G401 (cell line): ENCODE measurements around the gene SHROOM3. TPM values are rescaled to one million over a fixed set of nuclear protein-coding genes. Genes with fewer than 3 reads are reported as not detected.
"Not testable (repeated sequence)": the region's sequence is repeated elsewhere in the genome, so short reads cannot be mapped to it uniquely, and the experiment has no call there.

Experiments
- DNase-seq: peaks from one replicate; pipeline ENCODE4 v3.0.0-alpha.2; 2015; ENCODE audit warnings: low spot score
- in situ Hi-C: cut with HindIII; loops from 2 replicates; pipeline ENCODE4 v1.10.0; 2016; ENCODE audit warnings: low sequenced_read_pairs, mixed read lengths
- total RNA-seq: library from RNA; depleted of rRNA; stranded (reverse); fragments of >200 nt; shearing (Covaris generic); gene quantifications from 2 replicates; pipeline ENCODE4 v1.2.3, GENCODE V29; 2014

SHROOM3 gene
- total RNA-seq, 1 experiment from 2014 or later, result 58.4 TPM

- DNase-seq, result no peak
- in situ Hi-C loops, result no loop called here
These were observed 172.3 kb downstream of the SHROOM3 start for GRCh38 chr4:76607266-76607799.

DNA sequence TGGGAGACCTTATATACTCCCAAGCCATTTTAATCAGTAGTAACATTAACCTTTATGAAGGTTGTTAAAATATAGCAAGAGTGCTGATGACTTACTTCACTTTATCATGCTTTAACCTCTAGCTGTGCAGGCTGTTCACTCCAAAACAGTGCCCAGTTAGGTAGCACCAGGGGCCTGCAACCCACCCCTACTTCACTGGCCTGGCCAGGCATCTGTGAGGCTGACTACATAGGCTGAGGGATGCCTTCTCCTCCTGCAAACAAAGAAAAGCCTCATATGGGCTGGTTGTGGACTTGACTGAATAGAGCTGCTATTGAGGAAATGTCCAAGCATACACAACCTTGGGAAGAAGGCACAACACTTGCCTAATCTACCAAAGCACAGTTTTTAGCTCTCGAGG is 172.8 kb downstream of the SHROOM3 start:
- no peak for DNase-seq
- in situ Hi-C loops, result no loop called here

- in situ Hi-C loops, DNase-seq: not testable (repeated sequence)
These were observed 173.5 kb downstream of the SHROOM3 start for GRCh38 chr4:76608549-76608948.

GRCh38 chr4:76610751-76611547 is 175.9 kb downstream of the SHROOM3 start:
- in situ Hi-C loops, result no loop called here
- no peak for DNase-seq

- in situ Hi-C loops, result no loop called here
- no peak for DNase-seq
These were observed 176.7 kb downstream of the SHROOM3 start for GRCh38 chr4:76611616-76612207.

GRCh38 chr4:76614589-76614988 is 179.6 kb downstream of the SHROOM3 start:
- DNase-seq, result no peak
- in situ Hi-C loops, result no loop called here

DNA sequence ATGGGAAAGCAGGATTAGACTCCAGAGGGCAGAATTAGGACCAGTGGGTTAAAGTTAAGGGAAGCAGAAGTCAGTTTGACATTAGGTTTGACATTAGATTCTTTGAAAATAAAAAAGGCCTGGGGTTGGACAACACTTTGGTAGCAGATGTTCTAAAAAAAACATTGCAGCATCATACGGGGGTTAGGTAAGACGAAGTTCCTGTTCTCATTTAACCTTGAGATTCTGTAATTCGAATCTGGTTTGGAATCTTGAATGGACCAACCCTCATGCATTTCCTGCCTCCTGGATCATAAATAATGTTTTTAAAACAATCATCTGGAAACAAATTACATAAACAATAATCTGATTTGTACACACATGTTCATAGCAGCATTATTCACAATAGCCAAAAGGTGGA is 181.0 kb downstream of the SHROOM3 start:
- DNase-seq, result no peak
- in situ Hi-C loops, result no loop called here

GRCh38 chr4:76616526-76616925 is 181.5 kb downstream of the SHROOM3 start:
- in situ Hi-C loops, result no loop called here
- DNase-seq, result no peak

GRCh38 chr4:76620723-76621468 is 185.9 kb downstream of the SHROOM3 start:
- in situ Hi-C loops, result no loop called here

GRCh38 chr4:76622126-76622525 is 187.1 kb downstream of the SHROOM3 start:
- in situ Hi-C loops, result no loop called here
- DNase-seq, result no peak

More at GRCh38 chr4:76620723-76621468, 185.9 kb downstream of the SHROOM3 start:
- peak; percentile 98 for DNase-seq

DNA sequence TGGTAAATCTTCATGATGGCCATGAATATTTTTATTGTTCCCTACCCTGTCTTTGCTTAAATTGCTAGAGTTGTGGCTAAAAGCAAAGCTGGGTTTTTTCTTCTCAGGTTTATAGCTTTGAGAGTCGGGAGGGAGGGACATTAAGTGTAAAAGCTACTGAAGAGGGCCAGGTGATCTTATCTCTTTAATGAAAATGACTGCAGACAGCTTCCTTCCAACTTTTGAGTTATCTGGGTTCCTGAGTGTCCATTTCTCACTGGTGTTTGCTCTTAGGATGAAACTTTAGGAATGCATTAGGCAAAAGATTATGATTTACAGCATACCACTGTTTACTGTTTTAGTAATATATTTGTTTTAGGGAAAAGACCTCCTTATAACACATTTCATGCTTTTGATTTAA is 187.7 kb downstream of the SHROOM3 start:
- in situ Hi-C loops, result no loop called here
- no peak for DNase-seq

DNA sequence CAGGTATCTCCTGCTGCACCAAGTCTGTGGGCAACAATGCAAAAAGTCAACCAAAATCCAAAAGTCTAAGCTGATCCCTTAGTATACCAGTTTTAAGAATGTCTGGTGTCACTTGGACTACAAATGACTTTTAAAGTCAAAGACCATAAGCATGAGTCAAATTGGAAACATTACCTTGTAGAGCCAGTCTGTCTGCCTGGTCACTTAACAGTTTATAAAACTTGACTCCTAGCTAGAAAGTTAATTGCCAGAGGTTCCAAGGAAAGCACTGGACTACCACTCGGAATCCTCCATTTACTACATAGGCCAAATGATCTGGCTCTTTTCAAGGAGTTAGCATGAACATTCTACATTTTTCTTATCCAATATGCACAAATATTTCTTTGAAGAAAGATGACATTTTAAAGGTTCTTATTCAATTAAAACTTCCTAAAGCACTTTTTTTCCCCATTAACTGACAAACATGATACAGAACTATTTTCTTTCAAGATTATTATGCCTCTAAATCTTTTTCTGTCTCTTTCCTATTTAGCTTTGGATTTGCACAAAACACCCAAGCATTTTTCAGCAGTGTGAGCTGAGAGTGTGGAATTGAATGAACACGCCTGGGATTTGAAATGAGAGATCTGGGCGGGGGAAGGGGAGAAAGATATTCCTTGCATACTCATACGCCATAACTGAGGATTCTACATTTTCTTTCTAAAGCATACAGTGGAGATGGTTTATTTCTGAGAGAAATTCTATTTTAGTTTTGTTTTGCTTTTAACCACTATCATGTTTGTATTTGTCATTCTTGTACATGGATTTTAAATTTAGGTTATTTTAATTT is 188.4 kb downstream of the SHROOM3 start:
- in situ Hi-C loops, result no loop called here
- peak; percentile 57 for DNase-seq

DNA sequence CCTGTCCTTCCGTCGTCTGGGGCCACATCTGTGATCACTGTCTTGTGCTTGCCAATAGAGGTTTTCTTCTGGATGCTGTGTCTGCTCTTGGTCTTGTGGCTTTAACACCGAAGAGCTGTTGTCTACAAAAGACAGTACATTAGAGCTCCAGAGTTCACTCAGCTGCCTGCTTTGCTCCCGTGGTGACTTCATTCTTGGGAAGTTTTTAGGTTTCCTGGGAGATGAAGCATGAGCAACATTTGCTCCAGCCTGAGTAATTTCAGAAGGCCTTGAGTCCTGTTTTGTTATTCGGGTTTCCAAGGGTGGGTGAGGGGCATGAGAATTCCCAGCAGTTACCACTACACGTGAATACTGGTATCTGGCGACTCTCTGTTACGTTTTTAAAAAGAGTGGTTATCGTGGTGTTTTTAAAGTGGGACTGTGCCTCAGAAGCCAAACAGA is 189.2 kb downstream of the SHROOM3 start:
- in situ Hi-C loops, result no loop called here
- DNase-seq, result peak; percentile 66

DNA sequence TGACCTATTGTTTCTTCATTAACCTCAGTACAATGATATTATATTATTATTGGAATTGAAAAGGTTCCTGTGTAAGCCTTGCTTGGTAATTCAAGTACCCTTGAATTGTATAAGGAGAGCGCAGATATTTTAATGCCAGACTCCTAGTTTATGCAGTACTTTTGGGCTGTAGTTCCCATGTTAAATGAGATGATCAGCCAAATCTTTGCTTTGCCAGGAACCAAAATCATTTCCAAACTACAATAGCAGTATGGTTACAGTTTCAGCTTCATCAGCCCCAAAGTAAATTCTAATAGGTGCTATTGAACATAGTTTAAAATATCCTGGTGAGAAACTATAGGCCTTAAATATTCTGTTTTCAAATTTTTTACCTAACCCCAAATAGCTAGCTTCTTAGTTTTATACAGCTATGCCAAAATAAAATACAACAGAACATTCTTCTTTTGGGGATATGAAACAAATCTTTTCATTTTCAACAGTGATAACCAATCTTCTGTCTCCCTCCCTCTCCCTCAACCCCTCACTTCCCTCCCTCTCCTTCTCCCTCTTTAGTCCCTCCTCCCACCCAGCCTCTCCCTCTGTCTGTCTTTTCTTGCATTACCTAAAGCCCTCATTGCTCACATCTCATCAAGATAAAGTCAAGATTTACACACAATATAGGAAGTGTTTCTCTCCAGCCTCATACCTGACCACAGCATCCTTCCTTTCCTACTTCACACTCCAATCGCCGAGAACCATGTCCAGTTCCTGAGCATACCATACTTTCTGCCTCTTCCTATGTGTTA is 190.1 kb downstream of the SHROOM3 start:
- DNase-seq, result no peak
- in situ Hi-C loops, result no loop called here

DNA sequence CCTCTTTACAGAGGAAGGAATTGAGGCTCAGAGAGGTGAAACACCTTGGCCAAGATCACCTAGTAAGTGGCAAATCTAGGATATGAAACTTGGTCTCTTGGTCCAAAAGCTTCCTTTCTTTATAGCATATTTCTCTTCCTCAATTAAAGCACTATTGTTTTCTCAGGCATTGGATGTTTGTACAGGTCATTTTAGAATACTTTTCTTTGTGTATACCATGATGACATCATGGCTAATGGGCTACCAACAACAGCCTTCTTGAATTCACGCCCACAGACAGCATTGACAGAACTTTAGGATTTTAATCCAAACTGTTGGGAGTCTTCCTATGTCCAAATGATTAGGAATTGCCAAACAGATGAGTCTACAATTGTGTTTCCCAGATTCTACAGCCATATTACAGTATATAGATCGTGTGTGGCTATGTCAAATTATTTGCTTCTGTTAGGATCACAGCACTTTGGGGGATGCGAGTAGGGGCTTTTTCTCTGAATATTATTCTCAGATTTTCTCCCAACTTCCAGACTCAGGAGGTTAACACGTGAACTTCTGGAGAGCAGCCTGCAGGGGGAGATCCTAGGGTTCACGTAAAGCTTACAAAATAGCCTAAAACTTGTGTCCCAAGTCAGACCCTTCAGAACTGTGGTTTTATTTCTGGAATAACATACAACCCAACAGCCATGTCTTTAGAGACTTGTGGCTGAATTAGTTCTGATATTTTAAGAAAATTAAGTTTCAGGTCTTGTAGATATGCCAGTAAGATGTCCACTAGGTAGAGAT is 191.8 kb downstream of the SHROOM3 start:
- no peak for DNase-seq
- in situ Hi-C loops, result no loop called here

GRCh38 chr4:76628251-76628650 is 193.2 kb downstream of the SHROOM3 start:
- in situ Hi-C loops, result no loop called here
- no peak for DNase-seq

GRCh38 chr4:76630741-76631140 is 195.7 kb downstream of the SHROOM3 start:
- in situ Hi-C loops, result no loop called here
- DNase-seq, result no peak

GRCh38 chr4:76634220-76634619 is 199.2 kb downstream of the SHROOM3 start:
- in situ Hi-C loops, result no loop called here

More at GRCh38 chr4:76634220-76634619, 199.2 kb downstream of the SHROOM3 start:
- no peak for DNase-seq
